ENCODE measurements around the gene PPIF.

Gene PPIF

GRCh38 chr10:79397051-79397450, 49.8 kb downstream of the PPIF start:
- H3K27me3 ChIP-seq, result no peaks in the 10 kb centered on the region
- H3K4me2 ChIP-seq, result peak overlapping the region in 3 of 11 experiments; percentile 73 to 87 (median 85); a peak in 13 of 22 replicates
- no peak for TF ChIP-seq Cebpa-rat (IDR thresholded peaks at IDR 0.05)
- H3K9ac ChIP-seq, result no peak overlapping the region; a peak in 1 of 22 replicates
- H3K4me3 ChIP-seq, result no peak overlapping the region
- H3K36me3 ChIP-seq, result peaks cover 0 to 41% (median 16%) of the 10 kb centered on the region in 11 experiments; a peak in 12 of 22 replicates
- no peaks in the 10 kb centered on the region for H3K9me3 ChIP-seq (replicated peaks in 1 of 11)
- H4K20me1 ChIP-seq, result peaks cover 0 to 24% (median 0%) of the 10 kb centered on the region in 11 experiments; a peak in 4 of 22 replicates
- peaks cover 0 to 55% (median 25%) of the 10 kb centered on the region in 10 experiments for H3K4me1 ChIP-seq
- H3K27ac ChIP-seq, result 0 out of 22 replicates have a peak overlapping the region, but pooled peaks of 1 of the 11 experiments have one; percentile 19

- Histone ChIP-seq H3K36me3 (peaks cover 0 to 37% (median 10%) of the 10 kb centered on the region in 11 experiments; a peak in 11 of 22 replicates), H3K9me3 (replicated peaks in 1 of 11) (no peaks in the 10 kb centered on the region), H3K27ac (peak overlapping the region in 2 of 11 experiments; percentile 11 to 82; a peak in 3 of 22 replicates), H3K27me3 (no peaks in the 10 kb centered on the region), H3K4me2 (peak overlapping the region in 3 of 11 experiments; percentile 73 to 87 (median 85); a peak in 13 of 22 replicates), H4K20me1 (peaks cover 0 to 24% (median 0%) of the 10 kb centered on the region in 11 experiments; a peak in 4 of 22 replicates), H3K4me1 (peaks cover 0 to 55% (median 20%) of the 10 kb centered on the region in 10 experiments), H3K4me3 (no peak overlapping the region), H3K9ac (no peak overlapping the region; a peak in 1 of 22 replicates)
- TF ChIP-seq Cebpa-rat (IDR thresholded peaks at IDR 0.05), result no peak
Observed at GRCh38 chr10:79397575-79398303, 50.5 kb downstream of the PPIF start.

GRCh38 chr10:79398642-79399041, 51.4 kb downstream of the PPIF start:
- Histone ChIP-seq H3K9ac (peak overlapping the region; percentile 4 to 79 (median 70); a peak in 15 of 22 replicates), H3K27me3 (no peaks in the 10 kb centered on the region), H3K4me3 (peak overlapping the region in 6 of 10 experiments; percentile 11 to 54 (median 34); a peak in 9 of 20 replicates), H3K27ac (peak overlapping the region; percentile 50 to 85 (median 78); a peak in 19 of 22 replicates), H3K4me2 (peak overlapping the region in 3 of 11 experiments; percentile 73 to 87 (median 85); a peak in 13 of 22 replicates), H3K4me1 (peaks cover 0 to 54% (median 12%) of the 10 kb centered on the region in 10 experiments), H3K36me3 (peaks cover 0 to 28% (median 2%) of the 10 kb centered on the region in 11 experiments; a peak in 10 of 22 replicates), H4K20me1 (peaks cover 0 to 27% (median 0%) of the 10 kb centered on the region in 11 experiments; a peak in 4 of 22 replicates), H3K9me3 (replicated peaks in 1 of 11) (no peaks in the 10 kb centered on the region)
- no peak for TF ChIP-seq Cebpa-rat (IDR thresholded peaks at IDR 0.05)

GRCh38 chr10:79399223-79399831, 52.1 kb downstream of the PPIF start:
- peak overlapping the region in 8 of 10 experiments; percentile 11 to 54 (median 34); a peak in 15 of 20 replicates for H3K4me3 ChIP-seq
- TF ChIP-seq Cebpa-rat (IDR thresholded peaks at IDR 0.05), result no peak
- H3K27ac ChIP-seq, result peak overlapping the region; percentile 50 to 85 (median 78); a peak in 21 of 22 replicates
- peak overlapping the region in 3 of 11 experiments; percentile 73 to 87 (median 85); a peak in 13 of 22 replicates for H3K4me2 ChIP-seq
- peaks cover 0 to 27% (median 0%) of the 10 kb centered on the region in 11 experiments; a peak in 4 of 22 replicates for H4K20me1 ChIP-seq
- H3K9me3 ChIP-seq (replicated peaks in 1 of 11), result no peaks in the 10 kb centered on the region
- H3K9ac ChIP-seq, result peak overlapping the region; percentile 56 to 79 (median 71); a peak in 20 of 22 replicates
- H3K4me1 ChIP-seq, result peaks cover 0 to 47% (median 5%) of the 10 kb centered on the region in 10 experiments
- peaks cover 0 to 21% (median 0%) of the 10 kb centered on the region in 11 experiments; a peak in 7 of 22 replicates for H3K36me3 ChIP-seq
- no peaks in the 10 kb centered on the region for H3K27me3 ChIP-seq

- 0 out of 22 replicates have a peak, but pooled peaks cover 0 to 5% (median 0%) of the 10 kb centered on the region in 11 experiments for H3K9me3 ChIP-seq (replicated peaks in 1 of 11)
- peak overlapping the region in 3 of 11 experiments; percentile 73 to 87 (median 85); a peak in 13 of 22 replicates for H3K4me2 ChIP-seq
- H3K27ac ChIP-seq, result peak overlapping the region in 6 of 11 experiments; percentile 74 to 85 (median 80); a peak in 7 of 22 replicates
- H3K27me3 ChIP-seq, result no peaks in the 10 kb centered on the region
- H4K20me1 ChIP-seq, result peaks cover 0 to 27% (median 0%) of the 10 kb centered on the region in 11 experiments; a peak in 4 of 22 replicates
- peak overlapping the region in 6 of 10 experiments; percentile 20 to 54 (median 42); a peak in 8 of 20 replicates for H3K4me3 ChIP-seq
- H3K36me3 ChIP-seq, result peaks cover 0 to 18% (median 0%) of the 10 kb centered on the region in 11 experiments; a peak in 2 of 22 replicates
- H3K9ac ChIP-seq, result peak overlapping the region in 9 of 11 experiments; percentile 23 to 76 (median 71); a peak in 8 of 22 replicates
- no peak for TF ChIP-seq Cebpa-rat (IDR thresholded peaks at IDR 0.05)
- peaks cover 0 to 41% (median 0%) of the 10 kb centered on the region in 10 experiments; a peak in 12 of 20 replicates for H3K4me1 ChIP-seq
Observed at GRCh38 chr10:79400146-79401004, 53.1 kb downstream of the PPIF start.

- H3K27me3 ChIP-seq, result no peaks in the 10 kb centered on the region
- H3K9ac ChIP-seq, result peak overlapping the region in 6 of 11 experiments; percentile 11 to 44 (median 30); a peak in 7 of 22 replicates
- H3K9me3 ChIP-seq (replicated peaks in 1 of 11), result 0 out of 22 replicates have a peak, but pooled peaks cover 0 to 5% (median 0%) of the 10 kb centered on the region in 11 experiments
- peak overlapping the region in 6 of 11 experiments; percentile 35 to 94 (median 70); a peak in 14 of 22 replicates for H3K27ac ChIP-seq
- H3K4me2 ChIP-seq, result peak overlapping the region in 3 of 11 experiments; percentile 73 to 87 (median 85); a peak in 12 of 22 replicates
- TF ChIP-seq Cebpa-rat (IDR thresholded peaks at IDR 0.05), result no peak
- H4K20me1 ChIP-seq, result peaks cover 0 to 28% (median 0%) of the 10 kb centered on the region in 11 experiments; a peak in 3 of 22 replicates
- peaks cover 0 to 32% (median 0%) of the 10 kb centered on the region in 10 experiments; a peak in 12 of 20 replicates for H3K4me1 ChIP-seq
- H3K4me3 ChIP-seq, result no peak overlapping the region
- H3K36me3 ChIP-seq, result peaks cover 0 to 16% (median 0%) of the 10 kb centered on the region in 11 experiments; a peak in 5 of 22 replicates
Observed at GRCh38 chr10:79401015-79401921, 54.0 kb downstream of the PPIF start.

All from BLaER1 treated with 17β-estradiol and CSF1 and Interleukin-3, amounts not matched to agents 10 nM and 100 nM (cell line).